Activated naive CD4-positive, alpha-beta T cell treated with anti-CD3 and anti-CD28 coated beads, Interleukin-2, amount 10 ng/mL, durations not matched to agents 7 days and 5 days (primary cell): ENCODE measurements around the gene PPP1R3D.
"Not testable (repeated sequence)": the region's sequence is repeated elsewhere in the genome, so short reads cannot be mapped to it uniquely, and the experiment has no call there.

Source experiments
- CTCF ChIA-PET: fragments of 350-600 bp; sonication (Branson Sonifier 250); formaldehyde crosslinking; loops from one replicate; lab custom pipeline; 2021; ENCODE audit warnings: antibody characterized with exemption; lab: Charles Lee
- DNase-seq: peaks from one replicate; pipeline ENCODE4 v3.0.0-alpha.2; 2020
- H3K27ac Mint-ChIP-seq: one replicate; pipeline ENCODE4 v1.8.0; 2021; ENCODE audit warnings: mild to moderate bottlenecking, moderate library complexity, mixed read lengths
- H3K27me3 Mint-ChIP-seq: one replicate; pipeline ENCODE4 v1.8.0; 2021; ENCODE audit warnings: mild to moderate bottlenecking, mixed read lengths
- H3K36me3 Mint-ChIP-seq: one replicate; pipeline ENCODE4 v1.8.0; 2021; ENCODE audit warnings: mixed read lengths
- H3K4me1 Mint-ChIP-seq: one replicate; pipeline ENCODE4 v1.8.0; 2021; ENCODE audit warnings: mixed read lengths
- H3K4me3 Mint-ChIP-seq: one replicate; pipeline ENCODE4 v1.8.0; 2021; ENCODE audit warnings: mild to moderate bottlenecking, moderate library complexity, mixed read lengths
- H3K9me3 Mint-ChIP-seq: one replicate; pipeline ENCODE4 v1.8.0; 2021; ENCODE audit warnings: mixed read lengths

The PPP1R3D gene

GRCh38 chr20:59958626-59959025, 18.5 kb upstream of the PPP1R3D start:
- no peaks in the 10 kb centered on the region for H3K27me3 Mint-ChIP-seq
- no peaks in the 10 kb centered on the region for H3K4me1 Mint-ChIP-seq
- no peak overlapping the region for H3K4me3 Mint-ChIP-seq
- H3K9me3 Mint-ChIP-seq, result no peaks in the 10 kb centered on the region
- CTCF ChIA-PET, result no interaction called here
- no peak overlapping the region for H3K27ac Mint-ChIP-seq
- no peak for DNase-seq
- no peaks in the 10 kb centered on the region for H3K36me3 Mint-ChIP-seq

DNA sequence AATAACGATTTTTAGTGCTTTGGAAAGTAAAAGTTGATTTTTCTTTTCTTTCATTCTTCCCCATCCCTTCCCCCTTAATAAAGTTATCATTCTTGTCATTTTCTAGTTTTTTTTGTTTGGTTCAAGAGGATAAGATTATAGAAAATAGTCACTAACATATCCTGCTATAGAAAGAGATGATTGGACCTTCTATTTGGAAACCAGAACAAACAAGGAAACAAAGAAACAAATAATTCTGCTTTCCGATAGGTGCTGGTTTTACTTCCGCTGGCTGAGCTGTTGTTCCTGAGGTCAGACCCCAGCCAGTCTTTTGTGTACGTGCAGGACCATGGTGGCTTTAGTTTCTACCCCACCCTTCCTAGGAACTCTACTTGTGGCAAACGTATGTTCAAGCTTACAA, 18.0 kb upstream of the PPP1R3D start, which contains the start of gene CDH26:
TSS of gene CDH26 (plus strand) at position 301 of the 400 bp plus-strand sequence. CDS start 304 bp downstream, outside the sequence.
- Mint-ChIP-seq H3K36me3 (no peaks in the 10 kb centered on the region), H3K4me1 (no peaks in the 10 kb centered on the region), H3K27ac (no peak within 1 kb of the TSS), H3K27me3 (no peaks in the 10 kb centered on the region), H3K9me3 (no peaks in the 10 kb centered on the region), H3K4me3 (no peak within 1 kb of the TSS)
- CTCF ChIA-PET, result no interaction called here
- no peak for DNase-seq

GRCh38 chr20:59957568-59957967, 17.5 kb upstream of the PPP1R3D start:
- CTCF ChIA-PET, H3K27ac Mint-ChIP-seq, DNase-seq: not testable (repeated sequence)

GRCh38 chr20:59955131-59955796, 15.2 kb upstream of the PPP1R3D start:
- no peak overlapping the region for H3K27ac Mint-ChIP-seq
- no peaks in the 10 kb centered on the region for H3K4me1 Mint-ChIP-seq
- CTCF ChIA-PET, result interaction anchor here (0.7 to 2.0 kb wide), 5 partner anchors 15 to 1274 kb away, joined by 3 to 5 read pairs (median 3); partner anchors contain the start of genes FAM217B and PPP1R3D
- H3K9me3 Mint-ChIP-seq, result no peaks in the 10 kb centered on the region
- no peak overlapping the region for H3K4me3 Mint-ChIP-seq
- DNase-seq, result peak; percentile 23
- H3K27me3 Mint-ChIP-seq, result no peaks in the 10 kb centered on the region
- H3K36me3 Mint-ChIP-seq, result no peaks in the 10 kb centered on the region

More at GRCh38 chr20:59957568-59957967, 17.5 kb upstream of the PPP1R3D start:
- not testable (repeated sequence) for H3K4me3 Mint-ChIP-seq, H3K4me1 Mint-ChIP-seq, H3K9me3 Mint-ChIP-seq, H3K36me3 Mint-ChIP-seq, H3K27me3 Mint-ChIP-seq

DNA sequence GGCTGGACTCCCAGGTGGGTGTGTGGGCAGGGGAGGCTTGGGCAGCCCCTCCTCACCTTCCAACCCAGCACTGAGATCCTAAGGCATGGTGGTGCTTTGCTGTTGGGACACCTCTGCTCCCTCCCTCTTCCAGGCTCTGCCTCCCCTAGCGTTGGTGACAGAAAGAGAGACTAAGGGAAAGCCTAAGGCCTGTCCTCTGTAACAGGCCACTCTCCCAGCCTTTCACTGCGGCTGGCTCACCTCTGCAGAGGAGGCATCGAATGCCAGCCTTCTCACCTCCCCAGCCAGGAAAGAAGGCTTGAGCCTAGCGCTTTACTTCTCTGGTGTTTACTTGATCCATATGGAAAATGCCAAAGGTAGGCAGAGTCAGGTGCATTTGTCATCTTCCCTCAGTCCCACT, 14.6 kb upstream of the PPP1R3D start:
- no peaks in the 10 kb centered on the region for H3K4me1 Mint-ChIP-seq
- no peaks in the 10 kb centered on the region for H3K9me3 Mint-ChIP-seq
- no peak overlapping the region for H3K4me3 Mint-ChIP-seq
- CTCF ChIA-PET, result interaction anchor here (1.0 to 2.0 kb wide), 3 partner anchors 15 to 102 kb away, joined by 3 to 5 read pairs (median 3); partner anchors contain the start of genes FAM217B and PPP1R3D
- DNase-seq, result no peak
- no peaks in the 10 kb centered on the region for H3K36me3 Mint-ChIP-seq
- no peaks in the 10 kb centered on the region for H3K27me3 Mint-ChIP-seq
- H3K27ac Mint-ChIP-seq, result no peak overlapping the region

DNA sequence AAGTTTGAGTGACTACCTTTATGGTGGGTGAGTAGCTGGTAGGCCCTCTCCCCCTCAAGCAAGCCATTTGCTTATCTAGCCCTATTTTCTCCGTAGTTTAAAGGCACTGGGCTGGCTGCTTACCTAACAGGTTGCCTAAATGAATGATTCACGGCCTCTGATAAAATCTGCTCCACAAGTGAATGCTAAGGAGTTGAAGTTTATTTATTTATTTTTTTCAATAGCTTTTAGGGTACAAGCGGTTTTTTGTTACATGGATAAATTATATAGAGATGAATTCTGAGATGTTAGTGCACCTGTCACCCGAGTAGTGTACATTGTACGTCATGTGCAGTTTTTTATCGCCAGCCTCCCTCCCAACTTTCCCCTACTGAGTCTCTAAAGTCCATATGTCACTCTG, 9.8 kb upstream of the PPP1R3D start:
- peak overlapping the region; percentile 14 for H3K27ac Mint-ChIP-seq

DNA sequence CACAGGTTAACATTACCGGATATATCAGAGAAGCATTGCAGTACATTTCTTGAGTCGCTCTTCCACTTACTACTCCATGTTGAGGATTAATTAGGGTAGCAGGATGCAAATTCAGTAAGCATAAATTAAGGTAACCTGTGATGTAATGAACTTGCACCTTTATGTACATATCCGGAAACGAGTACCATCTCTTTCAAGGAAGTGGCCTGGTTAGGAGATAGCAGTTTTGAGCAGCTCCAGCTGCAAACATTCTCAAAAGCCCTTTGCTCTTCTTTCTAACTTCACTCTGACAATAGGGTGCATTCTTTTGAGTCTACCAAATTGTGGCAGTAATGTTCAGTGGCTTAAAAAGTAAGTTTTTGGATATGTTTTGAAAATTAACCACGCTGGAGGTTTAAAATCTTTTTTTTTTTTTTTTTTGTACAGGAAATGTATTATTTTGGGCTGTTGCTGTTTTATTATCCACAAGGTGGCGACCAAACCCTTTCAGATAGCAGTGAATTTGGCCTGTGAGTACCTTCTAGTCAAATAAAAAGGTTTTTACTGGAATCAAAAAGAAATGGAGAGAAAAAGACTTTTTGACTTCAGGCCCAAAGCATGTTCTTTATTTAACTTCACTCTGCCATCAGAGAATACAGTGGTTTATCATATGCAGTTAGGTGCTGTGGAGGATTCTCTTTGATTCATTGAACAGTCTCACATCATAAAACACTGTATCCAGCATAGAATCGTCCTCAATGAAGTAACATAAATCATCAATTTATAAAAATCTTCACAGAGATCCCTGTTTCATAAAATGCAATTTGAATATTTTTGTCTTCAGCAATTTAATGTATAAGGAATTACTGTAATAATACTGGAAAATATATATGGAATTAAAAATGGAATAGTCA, 9.0 kb upstream of the PPP1R3D start:
- Mint-ChIP-seq H3K27ac (peak overlapping the region; percentile 95), H3K9me3 (no peaks in the 10 kb centered on the region), H3K4me3 (peak overlapping the region; percentile 42), H3K27me3 (no peaks in the 10 kb centered on the region), H3K4me1 (peaks cover 33% of the 10 kb centered on the region), H3K36me3 (peaks cover 18% of the 10 kb centered on the region)
- peak; percentile 52 for DNase-seq
- CTCF ChIA-PET, result interaction anchor here (0.7 to 3.9 kb wide), 8 partner anchors 9 to 316 kb away, joined by 3 to 16 read pairs (median 4); partner anchors contain the start of genes FAM217B, PPP1R3D and SYCP2

More for the DNA sequence above, 9.8 kb upstream of the PPP1R3D start:
- peaks cover 10% of the 10 kb centered on the region for H3K36me3 Mint-ChIP-seq
- peaks cover 32% of the 10 kb centered on the region for H3K4me1 Mint-ChIP-seq
- no peaks in the 10 kb centered on the region for H3K27me3 Mint-ChIP-seq
- H3K4me3 Mint-ChIP-seq, result no peak overlapping the region
- CTCF ChIA-PET, result interaction anchor here (0.7 to 1.7 kb wide), 4 partner anchors 16 to 314 kb away, joined by 4 to 5 read pairs (median 4); partner anchors contain the start of gene SYCP2
- no peaks in the 10 kb centered on the region for H3K9me3 Mint-ChIP-seq
- DNase-seq, result no peak

- DNase-seq, result no peak
- peaks cover 22% of the 10 kb centered on the region for H3K36me3 Mint-ChIP-seq
- peak overlapping the region; percentile 95 for H3K27ac Mint-ChIP-seq
- CTCF ChIA-PET, result interaction anchor here (0.7 to 3.9 kb wide), 7 partner anchors 8 to 317 kb away, joined by 3 to 16 read pairs (median 4); partner anchors contain the start of genes FAM217B, PPP1R3D and SYCP2
- H3K4me1 Mint-ChIP-seq, result peaks cover 33% of the 10 kb centered on the region
- H3K9me3 Mint-ChIP-seq, result no peaks in the 10 kb centered on the region
- no peak overlapping the region for H3K4me3 Mint-ChIP-seq
- no peaks in the 10 kb centered on the region for H3K27me3 Mint-ChIP-seq
Measured at GRCh38 chr20:59948212-59948611, 8.1 kb upstream of the PPP1R3D start.

DNA sequence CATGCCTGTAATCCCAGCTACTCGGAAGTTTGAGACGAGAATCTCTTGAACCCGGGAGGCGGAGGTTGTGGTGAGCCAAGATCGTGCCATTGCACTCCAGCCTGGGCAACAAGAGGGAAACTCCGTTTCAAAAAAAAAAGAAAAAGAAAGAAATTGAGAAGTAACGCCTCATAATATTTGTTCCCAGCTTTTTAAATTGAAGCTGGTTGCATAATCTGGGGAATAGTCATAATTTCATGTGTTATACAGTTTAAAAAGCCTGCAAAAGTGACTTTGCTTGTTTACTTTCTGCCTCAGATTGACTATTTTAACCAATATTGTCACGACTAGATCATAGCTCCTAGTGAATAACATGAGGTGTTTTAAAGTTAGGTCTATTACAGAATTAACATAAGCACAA, 7.3 kb upstream of the PPP1R3D start:
- H3K4me3 Mint-ChIP-seq, result no peak overlapping the region
- H3K4me1 Mint-ChIP-seq, result peaks cover 34% of the 10 kb centered on the region
- H3K27ac Mint-ChIP-seq, result no peak overlapping the region
- H3K27me3 Mint-ChIP-seq, result no peaks in the 10 kb centered on the region
- DNase-seq, result no peak
- H3K36me3 Mint-ChIP-seq, result peaks cover 23% of the 10 kb centered on the region
- H3K9me3 Mint-ChIP-seq, result no peaks in the 10 kb centered on the region
- CTCF ChIA-PET, result interaction anchor here (3.9 kb wide), 1 partner anchor 13 kb away, joined by 16 read pairs; the partner anchor contains the start of gene SYCP2

DNA sequence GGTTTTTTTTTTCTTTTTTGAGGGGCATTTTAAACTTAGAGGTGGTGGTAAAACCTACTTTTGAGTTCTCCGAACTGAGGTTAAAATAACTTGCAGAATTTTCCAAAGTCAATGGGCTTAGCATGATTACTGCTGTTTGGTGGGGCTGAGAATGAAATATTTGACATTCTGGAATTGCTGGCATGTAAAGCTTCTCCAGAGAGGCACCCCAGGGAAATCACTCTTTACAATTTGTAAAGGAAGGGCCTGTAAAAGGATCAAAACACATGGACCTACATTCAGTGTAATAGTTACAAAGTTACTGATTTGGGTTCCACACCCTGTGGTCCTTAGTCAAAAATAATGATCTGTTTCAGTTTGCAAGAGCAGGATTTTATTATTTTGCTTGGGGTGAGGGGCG, 5.6 kb upstream of the PPP1R3D start:
- H3K4me3 Mint-ChIP-seq, result no peak overlapping the region
- H3K27me3 Mint-ChIP-seq, result no peaks in the 10 kb centered on the region
- peaks cover 48% of the 10 kb centered on the region for H3K4me1 Mint-ChIP-seq
- DNase-seq, result no peak
- CTCF ChIA-PET, result interaction anchor here (1.4 to 3.9 kb wide), 2 partner anchors 11 to 317 kb away, joined by 6 to 16 read pairs; partner anchors contain the start of gene SYCP2
- peaks cover 26% of the 10 kb centered on the region for H3K36me3 Mint-ChIP-seq
- H3K9me3 Mint-ChIP-seq, result no peaks in the 10 kb centered on the region
- no peak overlapping the region for H3K27ac Mint-ChIP-seq

DNA sequence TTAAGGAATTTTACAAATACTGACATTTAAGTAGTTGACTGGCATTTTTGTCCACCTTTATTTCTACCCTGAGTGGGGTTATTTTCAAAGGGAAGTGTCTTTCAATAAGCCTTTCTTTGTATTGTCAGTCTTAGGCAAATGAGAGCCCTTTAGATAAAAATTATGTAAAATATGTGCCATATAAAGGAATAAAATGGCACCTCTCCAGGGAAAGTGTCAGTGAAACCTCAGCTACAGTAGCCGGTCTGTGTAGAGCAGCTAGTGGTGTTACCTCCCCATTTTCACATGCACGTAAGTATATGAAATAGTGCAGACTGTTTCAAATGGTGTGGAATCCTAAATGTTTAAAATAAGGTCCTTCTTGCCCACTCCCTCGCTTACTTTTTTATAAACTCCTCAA, 5.1 kb upstream of the PPP1R3D start:
- Mint-ChIP-seq H3K4me3 (no peak overlapping the region), H3K9me3 (no peaks in the 10 kb centered on the region), H3K36me3 (peaks cover 26% of the 10 kb centered on the region), H3K27me3 (no peaks in the 10 kb centered on the region), H3K27ac (no peak overlapping the region), H3K4me1 (peaks cover 51% of the 10 kb centered on the region)
- DNase-seq, result no peak
- CTCF ChIA-PET, result interaction anchor here (1.4 to 3.9 kb wide), 2 partner anchors 11 to 318 kb away, joined by 6 to 16 read pairs; partner anchors contain the start of gene SYCP2

DNA sequence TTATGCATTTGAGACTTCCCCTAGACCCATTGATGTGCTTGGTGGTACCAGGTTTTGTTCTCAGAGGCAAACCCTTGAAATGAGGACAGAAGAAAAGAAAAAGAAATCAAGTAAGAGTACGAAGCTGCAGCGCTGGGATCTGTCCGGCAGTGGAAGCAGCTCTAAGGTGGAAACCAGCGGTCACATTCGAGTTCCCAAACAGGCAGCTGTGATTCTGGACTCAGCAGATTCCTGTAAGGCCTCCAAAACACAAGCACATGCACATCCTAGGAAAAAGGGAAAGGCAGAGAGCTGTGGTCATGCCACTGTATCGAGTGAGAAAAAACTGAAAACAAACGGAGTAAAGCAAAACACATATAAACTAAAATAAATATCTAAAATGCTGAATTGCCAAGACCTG, 4.6 kb upstream of the PPP1R3D start:
- H3K4me3 Mint-ChIP-seq, result no peak overlapping the region
- H3K9me3 Mint-ChIP-seq, result no peaks in the 10 kb centered on the region
- peaks cover 51% of the 10 kb centered on the region for H3K4me1 Mint-ChIP-seq
- CTCF ChIA-PET, result interaction anchor here (0.9 to 1.4 kb wide), 2 partner anchors 193 to 318 kb away, joined by 3 to 6 read pairs; no protein-coding TSS in a partner anchor
- H3K27me3 Mint-ChIP-seq, result no peaks in the 10 kb centered on the region
- H3K27ac Mint-ChIP-seq, result no peak overlapping the region
- DNase-seq, result no peak
- H3K36me3 Mint-ChIP-seq, result peaks cover 26% of the 10 kb centered on the region

DNA sequence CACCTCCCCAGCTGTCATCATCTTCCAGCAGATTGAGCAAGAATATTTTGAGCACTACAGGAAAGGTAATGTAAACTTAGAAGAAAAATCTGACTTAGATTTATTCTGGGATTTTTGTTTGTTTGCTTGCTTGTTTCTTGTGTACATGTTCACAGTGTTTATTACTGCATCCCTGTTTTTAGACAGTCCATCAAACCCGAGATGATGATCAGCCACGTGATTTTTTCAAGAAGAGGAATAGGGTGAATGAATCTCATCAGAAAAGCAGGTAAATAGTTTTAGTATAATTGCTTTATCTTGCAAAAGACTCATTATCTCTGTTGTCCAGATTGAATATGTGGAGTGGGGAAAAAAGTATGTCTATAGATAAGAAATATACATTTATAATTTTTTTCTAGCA, 2.1 kb upstream of the PPP1R3D start:
- Mint-ChIP-seq H3K27me3 (no peaks in the 10 kb centered on the region), H3K36me3 (peaks cover 32% of the 10 kb centered on the region), H3K4me3 (no peak overlapping the region), H3K4me1 (peaks cover 46% of the 10 kb centered on the region), H3K27ac (peak overlapping the region; percentile 21), H3K9me3 (no peaks in the 10 kb centered on the region)
- CTCF ChIA-PET, result no interaction called here
- DNase-seq, result no peak

DNA sequence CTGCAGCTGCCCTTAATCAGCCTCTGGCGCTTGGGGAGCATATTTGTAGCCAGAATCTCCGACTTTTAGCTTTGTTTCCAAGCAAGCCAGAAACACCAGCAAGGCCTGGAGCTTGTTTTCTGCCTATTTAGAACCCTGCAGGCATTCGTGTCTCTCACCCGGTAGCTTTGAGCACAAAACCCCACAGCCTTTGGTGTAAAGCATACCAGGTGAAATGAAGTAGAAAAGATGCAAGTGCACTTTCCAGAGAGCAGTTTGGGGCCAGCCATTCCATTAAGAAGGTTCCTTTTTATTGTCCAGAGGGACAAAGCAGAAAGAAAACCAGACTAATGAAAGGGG, 820 bp upstream of the PPP1R3D start:
- no peaks in the 10 kb centered on the region for H3K27me3 Mint-ChIP-seq
- peak overlapping the region; percentile 94 for H3K4me3 Mint-ChIP-seq
- H3K27ac Mint-ChIP-seq, result peak overlapping the region; percentile 99
- DNase-seq, result no peak
- H3K36me3 Mint-ChIP-seq, result peaks cover 33% of the 10 kb centered on the region
- CTCF ChIA-PET, result interaction anchor here (0.7 to 1.8 kb wide), 4 partner anchors 8 to 174 kb away, joined by 3 to 5 read pairs (median 4); no protein-coding TSS in a partner anchor
- peaks cover 48% of the 10 kb centered on the region for H3K4me1 Mint-ChIP-seq
- H3K9me3 Mint-ChIP-seq, result no peaks in the 10 kb centered on the region
